AG10803 (cell line): ENCODE results near the gene SMURF2.

ENCODE experiments used
- DNase-seq: peaks from one replicate; pipeline ENCODE4 v3.0.0; 2010; ENCODE audit warnings: low read depth
- H3K4me3 ChIP-seq: 2 replicates; pipeline ENCODE4 v1.5.1; 2011; ENCODE audit warnings: mild to moderate bottlenecking, low read length, control low read depth
- TF ChIP-seq, protein P1 (sequence below): conservative IDR thresholded peaks from 2 replicates; pipeline ENCODE4 v1.5.1; 2011; ENCODE audit warnings: mild to moderate bottlenecking, low read length, control low read depth, inconsistent platforms

SMURF2 gene

DNA sequence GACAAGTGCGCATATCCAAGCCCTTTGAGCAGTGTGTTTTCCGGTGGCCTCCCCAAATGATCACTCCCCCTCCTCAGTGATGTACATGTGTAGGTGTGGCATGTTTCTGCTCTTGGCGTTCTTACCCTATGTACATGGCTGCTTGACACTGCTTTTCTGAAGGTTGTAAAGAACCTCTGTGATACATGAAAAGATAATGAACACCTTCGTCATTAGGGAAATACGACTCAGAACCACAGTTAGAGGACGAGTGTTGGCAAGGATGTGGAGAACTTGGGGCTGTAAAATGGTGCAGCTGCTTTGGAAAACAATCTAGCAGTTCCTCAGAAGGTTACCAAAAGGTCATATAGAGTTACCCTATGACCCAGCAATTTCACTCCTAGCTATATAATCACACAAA lies 126.8 kb downstream of the SMURF2 start:
- DNase-seq = no peak
- TF ChIP-seq, protein P1, sequence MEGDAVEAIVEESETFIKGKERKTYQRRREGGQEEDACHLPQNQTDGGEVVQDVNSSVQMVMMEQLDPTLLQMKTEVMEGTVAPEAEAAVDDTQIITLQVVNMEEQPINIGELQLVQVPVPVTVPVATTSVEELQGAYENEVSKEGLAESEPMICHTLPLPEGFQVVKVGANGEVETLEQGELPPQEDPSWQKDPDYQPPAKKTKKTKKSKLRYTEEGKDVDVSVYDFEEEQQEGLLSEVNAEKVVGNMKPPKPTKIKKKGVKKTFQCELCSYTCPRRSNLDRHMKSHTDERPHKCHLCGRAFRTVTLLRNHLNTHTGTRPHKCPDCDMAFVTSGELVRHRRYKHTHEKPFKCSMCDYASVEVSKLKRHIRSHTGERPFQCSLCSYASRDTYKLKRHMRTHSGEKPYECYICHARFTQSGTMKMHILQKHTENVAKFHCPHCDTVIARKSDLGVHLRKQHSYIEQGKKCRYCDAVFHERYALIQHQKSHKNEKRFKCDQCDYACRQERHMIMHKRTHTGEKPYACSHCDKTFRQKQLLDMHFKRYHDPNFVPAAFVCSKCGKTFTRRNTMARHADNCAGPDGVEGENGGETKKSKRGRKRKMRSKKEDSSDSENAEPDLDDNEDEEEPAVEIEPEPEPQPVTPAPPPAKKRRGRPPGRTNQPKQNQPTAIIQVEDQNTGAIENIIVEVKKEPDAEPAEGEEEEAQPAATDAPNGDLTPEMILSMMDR = no peak
- no peak overlapping the region for H3K4me3 ChIP-seq

- no peak for DNase-seq
- TF ChIP-seq, protein P1 = peak; percentile 19; the same call in 1 of the 2 replicates
- H3K4me3 ChIP-seq = no peak overlapping the region
Observed at GRCh38 chr17:64534187-64534586, 127.9 kb downstream of the SMURF2 start.

- no peak for DNase-seq
- no peak overlapping the region for H3K4me3 ChIP-seq
- TF ChIP-seq, protein P1 = no peak
Observed at GRCh38 chr17:64533784-64534183, 128.3 kb downstream of the SMURF2 start.

GRCh38 chr17:64532409-64532808 lies 129.7 kb downstream of the SMURF2 start:
- no peak for DNase-seq
- TF ChIP-seq, protein P1 = no peak
- no peak overlapping the region for H3K4me3 ChIP-seq

- no peak overlapping the region for H3K4me3 ChIP-seq
- TF ChIP-seq, protein P1 = no peak
Observed at GRCh38 chr17:64531955-64532371, 130.1 kb downstream of the SMURF2 start.

DNA sequence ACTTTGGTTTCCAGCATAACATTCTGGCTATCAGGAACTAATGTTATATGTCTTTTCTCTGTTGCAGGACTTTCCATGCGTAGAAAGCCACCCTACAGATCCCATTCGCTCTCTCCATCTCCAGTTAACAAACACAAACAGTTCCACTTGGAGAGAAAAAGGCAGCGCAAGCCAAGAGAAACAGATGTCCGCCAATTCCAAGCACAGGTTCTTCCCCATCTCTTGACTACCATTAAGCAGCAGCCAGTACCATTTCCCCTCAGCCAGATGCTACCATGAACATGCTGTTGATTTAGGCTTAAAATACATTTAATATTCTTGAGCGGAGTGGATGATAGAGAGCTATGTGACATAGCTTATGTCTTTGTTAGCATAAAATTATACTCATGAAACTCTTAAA lies 132.9 kb downstream of the SMURF2 start:
- DNase-seq = no peak
- no peak overlapping the region for H3K4me3 ChIP-seq
- TF ChIP-seq, protein P1 = no peak

More at GRCh38 chr17:64531955-64532371, 130.1 kb downstream of the SMURF2 start:
- DNase-seq = peak; percentile 92

DNA sequence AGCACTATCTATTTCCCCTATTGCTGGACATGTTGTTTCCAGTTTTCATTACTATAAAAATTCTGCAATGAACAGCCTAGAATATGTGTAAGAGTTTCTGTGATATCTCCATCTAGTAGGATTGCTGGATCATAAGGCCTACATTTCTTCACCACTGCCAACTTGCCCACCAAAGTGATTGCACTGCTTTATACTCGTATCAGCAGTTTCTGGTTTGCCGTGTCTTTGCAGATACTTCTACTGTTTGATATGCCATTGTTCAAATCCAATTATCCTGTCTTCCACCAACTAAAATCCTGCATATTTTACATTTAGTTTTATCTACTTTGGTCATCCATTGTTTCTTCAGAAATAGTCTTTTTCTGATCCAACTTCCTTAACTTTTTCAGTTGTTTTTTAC lies 134.2 kb downstream of the SMURF2 start:
- TF ChIP-seq, protein P1 = no peak
- no peak for DNase-seq
- H3K4me3 ChIP-seq = no peak overlapping the region
